PC-9 (cell line): Measurements from ENCODE around the gene KCNH1. TPM values are rescaled to one million over a fixed set of nuclear protein-coding genes. Genes with fewer than 3 reads are reported as not detected.

ENCODE experiments used
- BruUV-seq: library from RNA; stranded (reverse); fragments of 400-500 nt; replicated peaks from 2 replicates; lab custom pipeline; 2021; lab: Mats Ljungman, UMichigan
- CTCF ChIA-PET: fragments of 300-600 bp; sonication (Branson Sonifier 250); formaldehyde crosslinking; loops from one replicate; lab custom pipeline; 2022; ENCODE audit warnings: antibody characterized with exemption; lab: Charles Lee
- POLR2A ChIA-PET: fragments of 300-600 bp; sonication (Branson Sonifier 250); formaldehyde crosslinking; loops from one replicate; lab custom pipeline; 2022; ENCODE audit warnings: antibody characterized with exemption; ENCODE audit not compliant: unreplicated experiment; lab: Charles Lee
- DNase-seq, 2 experiments: peaks; one replicate each; pipeline versions ENCODE4 v3.0.0 to v3.0.0-alpha.2; 2015 to 2022; ENCODE audit warnings: mixed read lengths in 1 of 2
- H2AFZ ChIP-seq: fragments of 200-600 bp; sonication (generic); 2 replicates; pipeline ENCODE4 v1.8.1; 2017; ENCODE audit warnings: antibody characterized with exemption
- H3F3A ChIP-seq: fragments of 200-600 bp; sonication (generic); 2 replicates; pipeline ENCODE4 v1.8.1; 2017; ENCODE audit warnings: antibody characterized with exemption, mild to moderate bottlenecking, low read depth; ENCODE audit not compliant: insufficient read depth
- H3K27ac ChIP-seq: fragments of 200-600 bp; sonication (generic); 2 replicates; pipeline ENCODE4 v1.6.1; 2016; ENCODE audit warnings: mixed run types
- H3K27me3 ChIP-seq: fragments of 200-600 bp; sonication (generic); 2 replicates; pipeline ENCODE4 v1.6.1; 2016; ENCODE audit warnings: low read depth, mixed run types; ENCODE audit not compliant: insufficient read depth
- H3K36me3 ChIP-seq: fragments of 200-600 bp; sonication (generic); 2 replicates; pipeline ENCODE4 v1.6.1; 2016; ENCODE audit warnings: low read depth, mixed run types
- H3K4me1 ChIP-seq: fragments of 200-600 bp; sonication (generic); replicated peaks from 2 replicates; pipeline ENCODE4 v1.6.1; 2016; ENCODE audit warnings: mixed run types; ENCODE audit not compliant: insufficient read depth
- H3K4me2 ChIP-seq: fragments of 200-600 bp; sonication (generic); 2 replicates; pipeline ENCODE4 v1.6.1; 2017; ENCODE audit warnings: mixed run types
- H3K4me3 ChIP-seq: fragments of 200-600 bp; sonication (generic); 2 replicates; pipeline ENCODE4 v1.6.1; 2016; ENCODE audit warnings: mixed run types
- H3K79me2 ChIP-seq: fragments of 200-600 bp; sonication (generic); 2 replicates; pipeline ENCODE4 v1.6.1; 2017; ENCODE audit warnings: low read depth, mixed run types
- H3K9me2 ChIP-seq: fragments of 200-600 bp; sonication (generic); 2 replicates; pipeline ENCODE4 v1.8.1; 2017; ENCODE audit warnings: mild to moderate bottlenecking; ENCODE audit not compliant: insufficient read depth
- H3K9me3 ChIP-seq: fragments of 200-600 bp; sonication (generic); 2 replicates; pipeline ENCODE4 v1.8.1; 2016; ENCODE audit warnings: low read depth; ENCODE audit not compliant: insufficient read depth
- H4K20me1 ChIP-seq: fragments of 200-600 bp; sonication (generic); 2 replicates; pipeline ENCODE4 v1.8.1; 2017; ENCODE audit not compliant: insufficient read depth
- CTCF ChIP-seq: fragments of 200-600 bp; sonication (generic); conservative IDR thresholded peaks from 2 replicates; pipeline ENCODE4 v1.6.1; 2017; ENCODE audit warnings: mixed run types, antibody characterized with exemption, mild to moderate bottlenecking, moderate library complexity
- EZH2 ChIP-seq: fragments of 200-600 bp; sonication (generic); IDR thresholded peaks from 2 replicates; pipeline ENCODE4 v1.8.0; 2017; ENCODE audit warnings: antibody characterized with exemption, low read depth
- intact Hi-C: fragments of 100-400 bp; cut with micrococcal nuclease; formaldehyde crosslinking; loops from one replicate; pipeline ENCODE4 v1.10.0; 2022; ENCODE audit not compliant: unreplicated experiment
- total RNA-seq: library from RNA; stranded (reverse); gene quantifications from 2 replicates; pipeline ENCODE4 v1.2.3, GENCODE V29; 2021

KCNH1 gene
- total RNA-seq, 1 experiment from 2014 or later: not detected

GRCh38 chr1:210937846-210938245 lies 196.1 kb downstream of the KCNH1 start:
- no peaks in the 10 kb centered on the region for H3F3A ChIP-seq
- H3K9me3 ChIP-seq: no peaks in the 10 kb centered on the region
- H3K9me2 ChIP-seq: no peaks in the 10 kb centered on the region
- POLR2A ChIA-PET: no interaction called here
- no peak for DNase-seq
- H3K36me3 ChIP-seq: no peaks in the 10 kb centered on the region
- CTCF ChIA-PET: no interaction called here
- TF ChIP-seq CTCF (no peak), EZH2 (no peak)
- no peak overlapping the region for H3K4me2 ChIP-seq
- H3K4me3 ChIP-seq: no peak overlapping the region
- no peaks in the 10 kb centered on the region for H3K4me1 ChIP-seq
- H3K27ac ChIP-seq: no peak overlapping the region
- no peaks in the 10 kb centered on the region for H4K20me1 ChIP-seq
- H3K27me3 ChIP-seq: peaks cover 5% of the 10 kb centered on the region; the same call in 1 of the 2 replicates
- intact Hi-C loops: no loop called here
- H2AFZ ChIP-seq: no peak overlapping the region
- no TSS peak for BruUV-seq
- no peaks in the 10 kb centered on the region for H3K79me2 ChIP-seq

- H3K9me3 ChIP-seq: no peaks in the 10 kb centered on the region
- H3K27me3 ChIP-seq: no peaks in the 10 kb centered on the region
- H3K4me3 ChIP-seq: no peak overlapping the region
- no peaks in the 10 kb centered on the region for H3K79me2 ChIP-seq
- POLR2A ChIA-PET: no interaction called here
- H3K36me3 ChIP-seq: no peaks in the 10 kb centered on the region
- H3K27ac ChIP-seq: no peak overlapping the region
- no peak for DNase-seq
- no peaks in the 10 kb centered on the region for H3K4me1 ChIP-seq
- intact Hi-C loops: no loop called here
- no peaks in the 10 kb centered on the region for H3F3A ChIP-seq
- no peak overlapping the region for H3K4me2 ChIP-seq
- no TSS peak for BruUV-seq
- TF ChIP-seq CTCF: no peak
- TF ChIP-seq EZH2: no peak
- no peak overlapping the region for H2AFZ ChIP-seq
- no peaks in the 10 kb centered on the region for H3K9me2 ChIP-seq
- H4K20me1 ChIP-seq: no peaks in the 10 kb centered on the region
- CTCF ChIA-PET: no interaction called here
Measured at GRCh38 chr1:210935905-210936304, 198.0 kb downstream of the KCNH1 start.

GRCh38 chr1:210932104-210932503 lies 201.8 kb downstream of the KCNH1 start:
- ChIA-PET CTCF (no interaction called here), POLR2A (no interaction called here)
- H3K4me1 ChIP-seq: no peaks in the 10 kb centered on the region
- no peak for DNase-seq
- H3K36me3 ChIP-seq: no peaks in the 10 kb centered on the region
- no peaks in the 10 kb centered on the region for H3K79me2 ChIP-seq
- no peak overlapping the region for H3K27ac ChIP-seq
- no peak overlapping the region for H2AFZ ChIP-seq
- no peaks in the 10 kb centered on the region for H4K20me1 ChIP-seq
- intact Hi-C loops: no loop called here
- no peaks in the 10 kb centered on the region for H3F3A ChIP-seq
- no peaks in the 10 kb centered on the region for H3K9me2 ChIP-seq
- no peak overlapping the region for H3K4me2 ChIP-seq
- no TSS peak for BruUV-seq
- H3K4me3 ChIP-seq: no peak overlapping the region
- TF ChIP-seq CTCF (no peak), EZH2 (no peak)
- no peaks in the 10 kb centered on the region for H3K27me3 ChIP-seq
- H3K9me3 ChIP-seq: no peaks in the 10 kb centered on the region
